ENCODE results near the gene STAM. TPM values are rescaled to one million over a fixed set of nuclear protein-coding genes. Genes with fewer than 3 reads are reported as not detected.

STAM gene
- total RNA-seq, 1 donor from 2014 or later: 29.6 TPM

DNA sequence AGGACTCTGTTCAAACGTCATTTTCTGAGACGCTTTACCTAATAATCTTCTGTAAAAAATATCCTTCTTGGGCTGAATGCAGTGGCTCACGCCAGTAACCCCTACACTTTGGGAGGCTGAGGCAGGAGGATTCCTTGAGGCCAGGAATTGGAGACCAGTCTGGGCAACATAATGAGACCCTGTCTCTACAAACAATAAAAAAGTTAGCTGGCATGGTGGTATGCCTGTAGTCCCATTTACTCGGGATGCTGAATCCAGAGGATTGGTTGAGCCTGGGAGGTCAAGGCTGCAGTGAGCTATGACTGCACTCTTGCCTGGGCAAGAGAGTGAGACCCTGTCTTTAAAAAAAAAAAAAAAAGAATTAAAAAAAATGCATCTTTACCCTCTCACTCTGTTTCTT, 5.1 kb downstream of the STAM start:
- Histone ChIP-seq H3K36me3 (ENCODE audit: control insufficient read depth, insufficient read depth, low read length) (no peaks in the 10 kb centered on the region), H3K27me3 (ENCODE audit: control insufficient read depth, insufficient read depth, low read length) (no peaks in the 10 kb centered on the region), H3K4me3 (ENCODE audit: low read depth, low read length) (no peak overlapping the region)
- no peak for DNase-seq (ENCODE audit: low read depth)
- TF ChIP-seq, protein P1, sequence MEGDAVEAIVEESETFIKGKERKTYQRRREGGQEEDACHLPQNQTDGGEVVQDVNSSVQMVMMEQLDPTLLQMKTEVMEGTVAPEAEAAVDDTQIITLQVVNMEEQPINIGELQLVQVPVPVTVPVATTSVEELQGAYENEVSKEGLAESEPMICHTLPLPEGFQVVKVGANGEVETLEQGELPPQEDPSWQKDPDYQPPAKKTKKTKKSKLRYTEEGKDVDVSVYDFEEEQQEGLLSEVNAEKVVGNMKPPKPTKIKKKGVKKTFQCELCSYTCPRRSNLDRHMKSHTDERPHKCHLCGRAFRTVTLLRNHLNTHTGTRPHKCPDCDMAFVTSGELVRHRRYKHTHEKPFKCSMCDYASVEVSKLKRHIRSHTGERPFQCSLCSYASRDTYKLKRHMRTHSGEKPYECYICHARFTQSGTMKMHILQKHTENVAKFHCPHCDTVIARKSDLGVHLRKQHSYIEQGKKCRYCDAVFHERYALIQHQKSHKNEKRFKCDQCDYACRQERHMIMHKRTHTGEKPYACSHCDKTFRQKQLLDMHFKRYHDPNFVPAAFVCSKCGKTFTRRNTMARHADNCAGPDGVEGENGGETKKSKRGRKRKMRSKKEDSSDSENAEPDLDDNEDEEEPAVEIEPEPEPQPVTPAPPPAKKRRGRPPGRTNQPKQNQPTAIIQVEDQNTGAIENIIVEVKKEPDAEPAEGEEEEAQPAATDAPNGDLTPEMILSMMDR (IDR thresholded peaks at IDR 0.05; ENCODE audit: insufficient read depth, low read length, poor library complexity, severe bottlenecking): no peak

DNA sequence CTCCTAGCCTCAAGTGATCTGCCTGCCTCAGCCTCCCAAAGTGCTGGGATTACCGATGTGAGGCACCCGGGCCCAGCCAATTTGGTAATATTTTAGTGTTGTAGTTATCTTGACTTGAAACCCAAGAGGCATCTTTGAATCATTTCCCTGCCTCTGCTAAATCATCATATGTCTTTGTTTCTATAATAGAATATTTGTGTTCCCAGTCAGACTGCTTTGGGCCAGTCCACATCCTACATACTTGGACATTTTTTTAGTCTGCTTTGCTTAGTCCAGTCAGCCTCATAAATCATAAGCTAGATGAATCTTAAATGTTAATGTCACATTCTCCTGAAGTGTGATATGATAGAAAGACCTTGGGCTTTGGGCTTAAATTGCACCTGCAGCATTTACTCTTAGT, 5.9 kb downstream of the STAM start:
- TF ChIP-seq, protein P1 (IDR thresholded peaks at IDR 0.05; ENCODE audit: insufficient read depth, low read length, poor library complexity, severe bottlenecking): no peak
- no peaks in the 10 kb centered on the region for H3K27me3 ChIP-seq (ENCODE audit: control insufficient read depth, insufficient read depth, low read length)

GRCh38 chr10:17650416-17650815, 6.5 kb downstream of the STAM start:
- H3K36me3 ChIP-seq (ENCODE audit: control insufficient read depth, insufficient read depth, low read length): no peaks in the 10 kb centered on the region
- TF ChIP-seq, protein P1 (IDR thresholded peaks at IDR 0.05; ENCODE audit: insufficient read depth, low read length, poor library complexity, severe bottlenecking): no peak
- DNase-seq (ENCODE audit: low read depth): no peak
- no peak overlapping the region for H3K4me3 ChIP-seq (ENCODE audit: low read depth, low read length)
- no peaks in the 10 kb centered on the region for H3K27me3 ChIP-seq (ENCODE audit: control insufficient read depth, insufficient read depth, low read length)

More for the DNA sequence above, 5.9 kb downstream of the STAM start:
- no peak overlapping the region for H3K4me3 ChIP-seq (ENCODE audit: low read depth, low read length)
- no peak for DNase-seq (ENCODE audit: low read depth)
- no peaks in the 10 kb centered on the region for H3K36me3 ChIP-seq (ENCODE audit: control insufficient read depth, insufficient read depth, low read length)

DNA sequence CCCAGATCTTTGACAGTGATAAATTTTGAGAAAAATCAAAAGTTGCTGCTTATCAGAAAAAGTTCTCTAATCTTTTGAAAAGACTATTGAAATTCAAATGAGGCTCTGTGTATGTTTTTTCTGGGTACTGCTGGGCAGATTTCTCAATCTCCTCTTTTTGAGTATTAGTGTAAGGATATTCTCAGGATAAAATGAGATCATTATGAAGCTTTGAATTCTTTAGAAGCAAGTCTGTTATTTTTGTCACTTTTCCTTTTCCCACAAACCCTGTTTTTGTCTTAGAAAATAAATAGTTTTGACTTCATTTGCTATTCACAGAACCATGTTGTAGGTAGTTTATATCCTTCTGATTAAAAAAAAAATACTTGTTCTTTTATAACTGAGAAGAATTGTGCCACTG, 7.9 kb downstream of the STAM start:
- H3K27me3 ChIP-seq (ENCODE audit: control insufficient read depth, insufficient read depth, low read length): no peaks in the 10 kb centered on the region
- DNase-seq (ENCODE audit: low read depth): no peak
- no peak overlapping the region for H3K4me3 ChIP-seq (ENCODE audit: low read depth, low read length)
- TF ChIP-seq, protein P1 (IDR thresholded peaks at IDR 0.05; ENCODE audit: insufficient read depth, low read length, poor library complexity, severe bottlenecking): no peak
- no peaks in the 10 kb centered on the region for H3K36me3 ChIP-seq (ENCODE audit: control insufficient read depth, insufficient read depth, low read length)

DNA sequence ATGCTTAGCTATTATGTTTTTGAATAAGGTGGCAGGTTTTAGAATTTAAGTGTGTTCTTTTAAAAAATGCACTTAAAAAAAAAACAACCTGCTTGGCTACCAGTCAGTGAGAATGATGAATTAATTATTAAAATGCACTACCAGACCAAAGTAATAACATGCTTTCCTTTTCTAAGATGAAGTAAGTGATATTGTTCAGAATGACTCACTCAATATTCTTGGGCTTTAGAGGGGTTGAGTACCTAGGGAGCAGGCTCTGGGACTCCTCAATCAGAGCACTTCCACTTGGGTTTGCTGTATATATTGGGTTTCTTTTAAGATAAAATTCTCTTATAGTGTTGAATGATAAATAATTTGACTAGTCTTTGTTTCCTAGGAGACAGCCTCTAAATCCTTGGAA, 8.6 kb downstream of the STAM start:
- TF ChIP-seq, protein P1 (IDR thresholded peaks at IDR 0.05; ENCODE audit: insufficient read depth, low read length, poor library complexity, severe bottlenecking): no peak
- Histone ChIP-seq H3K36me3 (ENCODE audit: control insufficient read depth, insufficient read depth, low read length) (no peaks in the 10 kb centered on the region), H3K27me3 (ENCODE audit: control insufficient read depth, insufficient read depth, low read length) (no peaks in the 10 kb centered on the region), H3K4me3 (ENCODE audit: low read depth, low read length) (no peak overlapping the region)
- DNase-seq (ENCODE audit: low read depth): no peak

- Histone ChIP-seq H3K36me3 (ENCODE audit: control insufficient read depth, insufficient read depth, low read length) (no peaks in the 10 kb centered on the region), H3K4me3 (ENCODE audit: low read depth, low read length) (no peak overlapping the region), H3K27me3 (ENCODE audit: control insufficient read depth, insufficient read depth, low read length) (no peaks in the 10 kb centered on the region)
- DNase-seq (ENCODE audit: low read depth): no peak
- TF ChIP-seq, protein P1 (IDR thresholded peaks at IDR 0.05; ENCODE audit: insufficient read depth, low read length, poor library complexity, severe bottlenecking): no peak
These were observed 11.1 kb downstream of the STAM start for GRCh38 chr10:17655009-17655408.
